GM23338 (cell line): ENCODE results near the gene UBASH3A. TPM values are rescaled to one million over a fixed set of nuclear protein-coding genes. Genes with fewer than 3 reads are reported as not detected.
"Not testable (repeated sequence)": the region's sequence is repeated elsewhere in the genome, so short reads cannot be mapped to it uniquely, and the experiment has no call there.

Experiments
- ATAC-seq: fragments of 200-7000 bp; cut with Tn5 transposase; 3 replicates; pipeline ENCODE4 v1.9.1; 2020
- DNase-seq: peaks from one replicate; pipeline ENCODE4 v3.0.0-alpha.2; 2015; ENCODE audit warnings: low spot score
- H2AFZ ChIP-seq: fragments of 200-600 bp; sonication (generic); 2 replicates; pipeline ENCODE4 v1.8.0; 2016; ENCODE audit warnings: antibody characterized with exemption, mild to moderate bottlenecking, moderate library complexity
- H3F3A ChIP-seq: fragments of 200-600 bp; sonication (generic); replicated peaks from 2 replicates; pipeline ENCODE4 v1.8.0; 2017; ENCODE audit warnings: antibody characterized with exemption, mixed run types, low read depth
- H3K27ac ChIP-seq: fragments of 200-600 bp; sonication (generic); 2 replicates; pipeline ENCODE4 v1.6.1; 2016; ENCODE audit warnings: low read depth
- H3K27me3 ChIP-seq: fragments of 200-600 bp; sonication (generic); 2 replicates; pipeline ENCODE4 v1.8.0; 2016; ENCODE audit warnings: mild to moderate bottlenecking, mixed run types, moderate library complexity; ENCODE audit not compliant: insufficient read depth
- H3K36me3 ChIP-seq: fragments of 200-600 bp; sonication (generic); 2 replicates; pipeline ENCODE4 v1.8.0; 2016; ENCODE audit warnings: mild to moderate bottlenecking; ENCODE audit not compliant: insufficient read depth
- H3K4me1 ChIP-seq: fragments of 200-600 bp; sonication (generic); 2 replicates; pipeline ENCODE4 v1.8.0; 2016; ENCODE audit warnings: mild to moderate bottlenecking, moderate library complexity; ENCODE audit not compliant: insufficient read depth
- H3K4me2 ChIP-seq: fragments of 200-600 bp; sonication (generic); 2 replicates; pipeline ENCODE4 v1.7.1; 2017; ENCODE audit warnings: mixed run types
- H3K4me3 ChIP-seq: fragments of 200-600 bp; sonication (generic); 2 replicates; pipeline ENCODE4 v1.6.1; 2016; ENCODE audit warnings: mixed run types
- H3K79me2 ChIP-seq: fragments of 200-600 bp; sonication (generic); replicated peaks from 2 replicates; pipeline ENCODE4 v1.8.0; 2017; ENCODE audit warnings: mild to moderate bottlenecking; ENCODE audit not compliant: insufficient read depth
- H3K9me2 ChIP-seq: fragments of 200-600 bp; sonication (generic); 2 replicates; pipeline ENCODE4 v1.8.0; 2017; ENCODE audit not compliant: insufficient read depth
- H4K20me1 ChIP-seq: fragments of 200-600 bp; sonication (generic); replicated peaks from 2 replicates; pipeline ENCODE4 v1.8.0; 2017; ENCODE audit warnings: mild to moderate bottlenecking; ENCODE audit not compliant: insufficient read depth
- H3K27ac Mint-ChIP-seq: 2 replicates; pipeline ENCODE4 v1.8.0; 2020; ENCODE audit warnings: inconsistent platforms, mild to moderate bottlenecking, moderate library complexity, mixed read lengths
- H3K27me3 Mint-ChIP-seq: 3 replicates; pipeline ENCODE4 v1.8.0; 2022; ENCODE audit warnings: low read depth, mild to moderate bottlenecking, moderate library complexity, mixed read lengths, inconsistent platforms; ENCODE audit not compliant: insufficient read depth, poor library complexity
- H3K36me3 Mint-ChIP-seq: 3 replicates; pipeline ENCODE4 v1.8.0; 2021; ENCODE audit warnings: low read depth, mild to moderate bottlenecking, inconsistent platforms, moderate library complexity, mixed read lengths
- H3K4me1 Mint-ChIP-seq: 3 replicates; pipeline ENCODE4 v1.8.0; 2020; ENCODE audit warnings: mild to moderate bottlenecking, inconsistent platforms, mixed read lengths
- H3K4me3 Mint-ChIP-seq: 3 replicates; pipeline ENCODE4 v1.8.0; 2021; ENCODE audit warnings: moderate library complexity, mild to moderate bottlenecking, inconsistent platforms, mixed read lengths
- H3K9me3 Mint-ChIP-seq: 3 replicates; pipeline ENCODE4 v1.8.0; 2020; ENCODE audit warnings: moderate library complexity, mild to moderate bottlenecking, inconsistent platforms, mixed read lengths
- CREB1 ChIP-seq: fragments of 250-450 bp; sonication (Bioruptor Pico); IDR thresholded peaks from 2 replicates; pipeline ENCODE4 v1.5.0; 2020; ENCODE audit warnings: low read depth, mild to moderate bottlenecking, moderate library complexity
- EZH2 ChIP-seq: fragments of 200-600 bp; sonication (generic); IDR thresholded peaks from one replicate; pipeline ENCODE4 v1.8.0; 2017; ENCODE audit warnings: antibody characterized with exemption, mild to moderate bottlenecking, low read depth; ENCODE audit not compliant: unreplicated experiment
- NANOG ChIP-seq: IDR thresholded peaks from 2 replicates; pipeline ENCODE4 v1.6.1; 2016; ENCODE audit warnings: antibody characterized with exemption, borderline replicate concordance
- polyA plus RNA-seq: library from polyadenylated mRNA; unstranded; fragments of >200 nt; fragmentation: Nextera tagmentation; extraction: Ambion mirVana; gene quantifications from 2 replicates; pipeline ENCODE4 v1.2.1, GENCODE V29; 2016
- total RNA-seq: library from RNA; depleted of rRNA; stranded (reverse); fragments of >200 nt; shearing (Covaris generic); gene quantifications from 2 replicates; pipeline ENCODE4 v1.2.3, GENCODE V29; 2014
- TF ChIP-seq, protein P1 (sequence below): IDR thresholded peaks from one replicate; pipeline ENCODE4 v1.6.1; 2018; ENCODE audit warnings: antibody characterized with exemption; ENCODE audit not compliant: unreplicated experiment
- TF ChIP-seq, protein P2 (sequence below), 2 experiments: fragments of 200-600 bp in 1 of 2; sonication (generic) in 1 of 2; conservative IDR thresholded peaks; 2 replicates each; pipeline versions ENCODE4 v1.5.1 to v1.6.1; 2016 to 2017; ENCODE audit warnings: antibody characterized with exemption in 2 of 2, low read depth in 2 of 2, mild to moderate bottlenecking in 2 of 2, moderate library complexity in 1 of 2

UBASH3A gene
- total and polyA plus RNA-seq, 2 experiments from 2014 or later = not detected

DNA sequence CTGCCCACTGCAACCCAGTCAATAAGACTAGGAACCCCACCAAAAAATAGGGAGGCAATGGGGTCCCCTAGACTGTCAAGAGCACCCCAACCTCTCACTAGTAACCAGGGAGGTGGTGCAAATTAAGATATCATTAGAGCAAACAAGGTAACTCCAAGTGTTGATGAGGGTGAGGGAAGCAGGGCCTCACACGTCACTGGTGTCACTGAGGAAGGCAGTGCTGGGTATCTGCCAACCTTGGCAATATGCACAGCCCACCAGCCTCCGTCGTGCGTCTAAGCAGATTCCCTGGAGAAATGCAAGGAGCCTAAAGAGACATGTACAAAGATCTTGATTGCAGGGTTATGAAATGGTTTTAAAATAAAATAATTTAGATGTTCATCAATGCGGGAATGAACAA is 3.8 kb downstream of the UBASH3A start (continued):
- TF ChIP-seq, protein P1, sequence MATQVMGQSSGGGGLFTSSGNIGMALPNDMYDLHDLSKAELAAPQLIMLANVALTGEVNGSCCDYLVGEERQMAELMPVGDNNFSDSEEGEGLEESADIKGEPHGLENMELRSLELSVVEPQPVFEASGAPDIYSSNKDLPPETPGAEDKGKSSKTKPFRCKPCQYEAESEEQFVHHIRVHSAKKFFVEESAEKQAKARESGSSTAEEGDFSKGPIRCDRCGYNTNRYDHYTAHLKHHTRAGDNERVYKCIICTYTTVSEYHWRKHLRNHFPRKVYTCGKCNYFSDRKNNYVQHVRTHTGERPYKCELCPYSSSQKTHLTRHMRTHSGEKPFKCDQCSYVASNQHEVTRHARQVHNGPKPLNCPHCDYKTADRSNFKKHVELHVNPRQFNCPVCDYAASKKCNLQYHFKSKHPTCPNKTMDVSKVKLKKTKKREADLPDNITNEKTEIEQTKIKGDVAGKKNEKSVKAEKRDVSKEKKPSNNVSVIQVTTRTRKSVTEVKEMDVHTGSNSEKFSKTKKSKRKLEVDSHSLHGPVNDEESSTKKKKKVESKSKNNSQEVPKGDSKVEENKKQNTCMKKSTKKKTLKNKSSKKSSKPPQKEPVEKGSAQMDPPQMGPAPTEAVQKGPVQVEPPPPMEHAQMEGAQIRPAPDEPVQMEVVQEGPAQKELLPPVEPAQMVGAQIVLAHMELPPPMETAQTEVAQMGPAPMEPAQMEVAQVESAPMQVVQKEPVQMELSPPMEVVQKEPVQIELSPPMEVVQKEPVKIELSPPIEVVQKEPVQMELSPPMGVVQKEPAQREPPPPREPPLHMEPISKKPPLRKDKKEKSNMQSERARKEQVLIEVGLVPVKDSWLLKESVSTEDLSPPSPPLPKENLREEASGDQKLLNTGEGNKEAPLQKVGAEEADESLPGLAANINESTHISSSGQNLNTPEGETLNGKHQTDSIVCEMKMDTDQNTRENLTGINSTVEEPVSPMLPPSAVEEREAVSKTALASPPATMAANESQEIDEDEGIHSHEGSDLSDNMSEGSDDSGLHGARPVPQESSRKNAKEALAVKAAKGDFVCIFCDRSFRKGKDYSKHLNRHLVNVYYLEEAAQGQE = no peak
- no peak for TF ChIP-seq NANOG
- no peak for TF ChIP-seq CREB1 (CRISPR knock-in tag)
- TF ChIP-seq EZH2 = no peak

DNA sequence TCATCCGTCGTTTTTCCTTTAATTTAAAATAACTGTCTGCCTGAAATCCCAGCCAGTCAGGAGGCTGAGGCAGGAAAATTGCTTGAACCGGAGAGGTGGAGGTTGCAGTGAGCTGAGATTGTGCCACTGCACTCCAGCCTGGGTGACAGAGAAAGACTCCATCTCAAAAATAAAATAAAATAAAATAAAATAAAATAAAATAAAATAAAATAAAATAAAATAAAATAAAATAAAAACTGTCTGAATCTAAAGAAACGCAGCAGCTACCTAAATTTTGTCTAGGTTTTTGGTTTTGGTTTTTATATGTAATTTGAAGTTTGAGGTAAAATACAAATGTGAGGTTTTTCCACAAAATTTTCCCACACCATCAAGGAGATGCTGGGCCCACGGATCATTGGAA is 5.0 kb downstream of the UBASH3A start:
- not testable (repeated sequence) for H3K27me3 Mint-ChIP-seq, ATAC-seq, H3K27me3 ChIP-seq, H3K4me2 ChIP-seq, H3K36me3 ChIP-seq, H3K27ac ChIP-seq, H3K36me3 Mint-ChIP-seq, DNase-seq, H3K27ac Mint-ChIP-seq, H3K79me2 ChIP-seq, H2AFZ ChIP-seq, H3K4me3 ChIP-seq, H3K9me2 ChIP-seq, H3K4me3 Mint-ChIP-seq, H4K20me1 ChIP-seq, H3K4me1 Mint-ChIP-seq, H3K9me3 Mint-ChIP-seq, H3K4me1 ChIP-seq, H3F3A ChIP-seq

DNA sequence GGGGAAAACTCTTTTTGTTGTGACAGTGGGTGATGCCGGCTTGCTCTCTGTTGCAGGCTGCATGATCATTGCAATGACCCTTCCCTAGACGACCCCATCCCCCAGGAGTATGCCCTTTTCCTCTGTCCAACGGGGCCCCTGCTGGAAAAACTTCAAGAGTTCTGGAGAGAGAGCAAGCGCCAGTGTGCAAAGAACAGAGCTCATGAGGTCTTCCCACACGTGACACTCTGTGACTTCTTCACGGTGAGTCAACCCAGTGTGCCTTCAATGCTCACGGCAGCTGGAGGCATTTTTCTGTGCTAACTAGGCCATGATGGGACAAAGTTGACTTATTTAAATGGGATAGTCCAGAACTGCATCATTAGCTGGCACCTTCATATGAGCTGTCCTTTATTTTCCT is 5.7 kb downstream of the UBASH3A start:
- ATAC-seq (no peak), DNase-seq (no peak)
- Histone ChIP-seq H2AFZ (no peak overlapping the region), H3K27ac (no peak overlapping the region), H3K36me3 (no peaks in the 10 kb centered on the region), H3K27me3 (no peaks in the 10 kb centered on the region), H3F3A (no peaks in the 10 kb centered on the region), H3K79me2 (no peaks in the 10 kb centered on the region), H3K4me3 (no peak overlapping the region), H3K4me2 (no peak overlapping the region), H4K20me1 (no peaks in the 10 kb centered on the region), H3K9me2 (no peaks in the 10 kb centered on the region), H3K4me1 (no peaks in the 10 kb centered on the region)
- Mint-ChIP-seq H3K9me3 (no peaks in the 10 kb centered on the region), H3K27ac (no peak overlapping the region), H3K4me1 (peaks cover 5% of the 10 kb centered on the region; the same call in 2 of the 3 replicates), H3K36me3 (no peaks in the 10 kb centered on the region), H3K4me3 (no peak overlapping the region), H3K27me3 (peaks cover 1% of the 10 kb centered on the region)
- TF ChIP-seq, protein P2, sequence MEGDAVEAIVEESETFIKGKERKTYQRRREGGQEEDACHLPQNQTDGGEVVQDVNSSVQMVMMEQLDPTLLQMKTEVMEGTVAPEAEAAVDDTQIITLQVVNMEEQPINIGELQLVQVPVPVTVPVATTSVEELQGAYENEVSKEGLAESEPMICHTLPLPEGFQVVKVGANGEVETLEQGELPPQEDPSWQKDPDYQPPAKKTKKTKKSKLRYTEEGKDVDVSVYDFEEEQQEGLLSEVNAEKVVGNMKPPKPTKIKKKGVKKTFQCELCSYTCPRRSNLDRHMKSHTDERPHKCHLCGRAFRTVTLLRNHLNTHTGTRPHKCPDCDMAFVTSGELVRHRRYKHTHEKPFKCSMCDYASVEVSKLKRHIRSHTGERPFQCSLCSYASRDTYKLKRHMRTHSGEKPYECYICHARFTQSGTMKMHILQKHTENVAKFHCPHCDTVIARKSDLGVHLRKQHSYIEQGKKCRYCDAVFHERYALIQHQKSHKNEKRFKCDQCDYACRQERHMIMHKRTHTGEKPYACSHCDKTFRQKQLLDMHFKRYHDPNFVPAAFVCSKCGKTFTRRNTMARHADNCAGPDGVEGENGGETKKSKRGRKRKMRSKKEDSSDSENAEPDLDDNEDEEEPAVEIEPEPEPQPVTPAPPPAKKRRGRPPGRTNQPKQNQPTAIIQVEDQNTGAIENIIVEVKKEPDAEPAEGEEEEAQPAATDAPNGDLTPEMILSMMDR (conservative IDR thresholded peaks at IDR 0.05; ENCODE audit: low read depth in 2 of 2) = no peak
